CD4-positive, alpha-beta T cell treated with Interferon alpha-2 for 1 hour (primary cell): Measurements from ENCODE around the gene NPTX1.
"Not testable (repeated sequence)": the region's sequence is repeated elsewhere in the genome, so short reads cannot be mapped to it uniquely, and the experiment has no call there.

ENCODE experiments used
- DNase-seq, 2 donors: peaks; one replicate each; pipeline ENCODE4 v3.0.0-alpha.2; 2020 to 2022

The NPTX1 gene, protein sequence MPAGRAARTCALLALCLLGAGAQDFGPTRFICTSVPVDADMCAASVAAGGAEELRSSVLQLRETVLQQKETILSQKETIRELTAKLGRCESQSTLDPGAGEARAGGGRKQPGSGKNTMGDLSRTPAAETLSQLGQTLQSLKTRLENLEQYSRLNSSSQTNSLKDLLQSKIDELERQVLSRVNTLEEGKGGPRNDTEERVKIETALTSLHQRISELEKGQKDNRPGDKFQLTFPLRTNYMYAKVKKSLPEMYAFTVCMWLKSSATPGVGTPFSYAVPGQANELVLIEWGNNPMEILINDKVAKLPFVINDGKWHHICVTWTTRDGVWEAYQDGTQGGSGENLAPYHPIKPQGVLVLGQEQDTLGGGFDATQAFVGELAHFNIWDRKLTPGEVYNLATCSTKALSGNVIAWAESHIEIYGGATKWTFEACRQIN

DNA sequence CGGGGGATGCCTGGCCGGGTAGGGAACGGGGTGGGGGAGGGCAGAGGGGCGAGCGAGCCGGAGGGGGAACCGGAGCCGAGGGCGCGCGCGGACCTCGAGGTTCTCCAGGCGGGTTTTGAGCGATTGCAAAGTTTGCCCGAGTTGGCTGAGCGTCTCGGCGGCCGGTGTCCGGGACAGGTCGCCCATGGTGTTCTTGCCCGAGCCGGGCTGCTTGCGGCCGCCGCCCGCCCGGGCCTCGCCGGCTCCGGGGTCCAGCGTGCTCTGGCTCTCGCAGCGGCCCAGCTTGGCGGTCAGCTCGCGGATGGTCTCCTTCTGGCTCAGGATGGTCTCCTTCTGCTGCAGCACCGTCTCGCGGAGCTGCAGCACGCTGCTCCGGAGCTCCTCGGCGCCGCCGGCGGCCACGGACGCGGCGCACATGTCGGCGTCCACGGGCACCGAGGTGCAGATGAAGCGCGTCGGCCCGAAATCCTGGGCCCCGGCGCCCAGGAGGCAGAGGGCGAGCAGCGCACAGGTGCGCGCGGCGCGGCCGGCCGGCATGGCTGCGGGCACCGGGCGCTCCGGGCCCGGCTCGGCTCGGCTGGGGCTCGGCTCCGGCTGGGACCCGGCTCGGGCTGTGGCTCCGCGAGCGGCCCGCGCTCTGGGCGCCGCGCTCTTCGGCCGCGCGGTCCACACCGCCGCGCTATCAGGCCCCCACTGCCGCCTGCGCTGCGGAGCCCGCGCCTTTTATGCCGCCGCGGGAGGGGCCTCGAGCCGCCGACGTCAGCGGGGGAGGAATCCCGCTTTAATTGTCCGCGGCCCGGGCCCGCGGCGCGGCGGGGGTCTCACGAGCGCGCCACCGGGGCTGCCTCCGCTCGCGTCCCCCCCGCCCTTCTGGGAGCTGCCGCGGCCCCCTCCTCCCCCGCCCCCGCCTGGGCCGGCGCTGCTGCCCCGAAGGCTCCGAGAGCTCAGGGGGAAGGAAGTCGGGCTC, at the start of gene NPTX1:
Gene NPTX1 (minus strand): TSS at position 698 of the 967 bp plus-strand sequence. CDS start 161 bp downstream, at position 537.
- no peak for DNase-seq

DNA sequence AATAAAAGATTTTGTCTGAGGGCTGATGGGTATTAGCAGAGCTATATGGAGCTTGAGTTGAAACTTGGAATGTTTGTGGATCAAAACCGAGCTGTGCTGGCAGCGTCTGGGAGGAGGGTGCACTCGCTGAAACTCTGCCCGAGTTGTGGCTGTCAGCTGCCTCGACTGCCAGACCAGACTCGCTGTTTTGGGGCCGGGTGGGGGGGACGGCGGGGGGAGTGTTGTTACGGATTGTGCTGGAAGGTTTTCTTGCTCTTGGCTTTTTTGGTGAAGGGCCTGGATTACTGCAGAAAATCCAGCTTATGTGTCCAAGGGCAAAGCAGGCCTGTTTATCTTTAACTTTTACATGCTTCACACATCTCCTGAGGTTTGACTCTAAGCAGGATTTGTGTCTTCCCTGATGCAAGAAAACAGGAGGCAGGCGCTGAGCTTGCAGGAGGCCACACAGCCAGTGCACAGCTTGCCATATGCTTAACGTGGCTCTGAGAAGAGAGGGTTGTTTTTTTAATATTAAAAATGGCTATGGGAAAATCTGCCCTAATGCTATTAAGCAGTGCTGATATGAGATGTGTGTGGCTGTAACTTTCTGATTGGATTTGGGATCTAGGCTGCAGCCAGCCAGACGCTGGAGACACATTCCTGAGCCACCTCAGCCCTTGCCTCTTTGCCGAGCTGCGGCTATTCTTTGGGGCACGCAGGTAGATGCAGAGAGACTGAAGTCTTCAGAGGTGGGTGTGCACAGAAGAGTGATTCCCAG, 47.7 kb upstream of the NPTX1 start:
- DNase-seq = no peak

DNA sequence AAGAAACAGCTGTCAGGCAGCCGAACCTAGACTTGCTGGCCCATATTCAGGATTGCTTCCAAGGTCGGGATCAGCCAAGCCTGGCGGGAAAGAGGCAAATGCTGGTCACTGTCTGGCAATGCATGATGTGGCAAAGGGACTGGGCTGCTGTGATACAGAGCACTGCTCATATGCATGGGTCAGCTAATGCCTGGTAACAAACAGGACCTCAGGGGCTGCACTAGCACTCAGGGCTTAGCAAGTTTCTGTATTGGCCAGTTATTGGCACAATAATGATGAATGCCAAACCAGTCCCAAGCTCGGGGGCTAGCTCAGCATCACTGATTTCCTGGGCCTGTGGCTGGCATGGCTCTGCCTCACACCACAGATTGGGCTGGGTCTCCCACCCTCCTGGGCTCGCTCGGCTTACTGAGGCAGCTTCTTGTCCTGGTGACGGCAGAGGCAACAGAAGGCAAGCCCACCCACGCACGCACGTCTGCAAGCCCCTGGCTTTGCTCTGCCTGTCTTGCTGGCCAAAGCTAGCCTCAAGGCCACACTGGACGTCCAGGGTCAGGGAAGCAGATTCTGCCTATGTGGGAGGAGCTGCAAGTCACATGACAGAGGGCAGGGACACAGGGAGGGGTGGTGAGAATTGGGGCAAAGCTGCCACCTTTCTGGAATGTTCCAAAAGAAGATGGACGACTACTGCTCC, 46.8 kb upstream of the NPTX1 start:
- no peak for DNase-seq

DNA sequence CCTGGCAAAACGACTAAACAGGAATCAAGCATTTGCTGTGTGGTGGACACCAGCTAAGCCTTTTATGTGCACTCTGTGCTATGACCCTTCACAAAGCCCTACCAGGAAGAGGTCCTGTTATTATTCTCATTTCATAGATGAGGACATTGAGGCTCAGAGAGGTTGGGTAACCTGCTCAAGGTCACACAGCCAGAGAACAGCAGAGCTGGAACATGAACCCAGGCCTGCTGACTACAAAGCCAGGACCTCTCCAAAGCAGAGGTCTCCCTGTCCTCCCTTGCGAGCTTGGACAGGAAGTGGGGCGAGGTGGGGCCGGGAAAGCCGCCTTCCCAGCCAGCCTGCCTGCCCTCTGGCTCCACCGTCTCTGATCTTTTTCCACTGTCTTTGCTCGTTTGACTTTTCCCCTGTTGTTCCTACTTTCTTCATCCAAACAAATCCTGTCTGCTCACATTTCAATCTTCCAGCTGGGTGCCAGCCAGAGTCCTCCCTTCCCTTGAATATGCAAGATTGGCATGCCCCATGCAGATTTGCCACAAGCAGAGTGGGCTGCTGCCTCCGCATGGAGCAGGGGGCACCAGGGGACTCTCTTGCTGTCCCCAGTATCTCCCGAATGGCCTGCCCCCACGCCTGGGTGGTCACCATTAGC, 44.5 kb upstream of the NPTX1 start:
- no peak for DNase-seq

DNA sequence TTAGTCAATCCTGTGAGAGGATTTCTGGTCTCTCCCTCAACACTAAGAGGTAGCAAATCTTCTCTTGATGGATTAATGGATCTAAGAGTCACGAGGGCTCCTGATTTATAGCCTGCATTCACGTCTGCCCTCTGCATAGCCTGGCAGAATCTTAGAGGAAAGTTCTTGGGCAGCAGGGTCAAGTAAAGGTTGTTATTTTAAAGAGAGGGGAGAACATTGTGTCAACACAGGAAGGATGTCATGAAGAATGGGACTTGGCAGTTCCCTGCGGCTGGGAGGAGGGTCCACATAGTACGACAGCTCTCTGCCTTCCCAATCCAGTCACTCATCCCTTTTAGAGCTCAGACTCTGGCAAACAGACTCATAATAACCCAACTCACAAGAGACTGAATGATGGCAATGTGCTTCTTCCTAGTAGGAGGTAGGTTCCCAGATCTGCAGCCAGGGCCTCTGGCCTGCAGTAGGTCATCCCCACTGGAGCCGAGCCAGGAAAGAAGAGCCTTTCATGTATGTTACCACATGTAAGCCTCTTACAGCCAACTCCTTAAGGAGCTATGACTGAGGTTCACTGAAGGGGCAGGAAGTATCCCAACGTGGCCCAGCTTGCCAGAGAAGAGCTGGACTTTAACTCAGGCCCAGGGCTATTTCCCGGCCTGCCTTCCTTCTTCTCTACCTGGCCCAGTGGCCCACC, 42.8 kb upstream of the NPTX1 start:
- no peak for DNase-seq

DNA sequence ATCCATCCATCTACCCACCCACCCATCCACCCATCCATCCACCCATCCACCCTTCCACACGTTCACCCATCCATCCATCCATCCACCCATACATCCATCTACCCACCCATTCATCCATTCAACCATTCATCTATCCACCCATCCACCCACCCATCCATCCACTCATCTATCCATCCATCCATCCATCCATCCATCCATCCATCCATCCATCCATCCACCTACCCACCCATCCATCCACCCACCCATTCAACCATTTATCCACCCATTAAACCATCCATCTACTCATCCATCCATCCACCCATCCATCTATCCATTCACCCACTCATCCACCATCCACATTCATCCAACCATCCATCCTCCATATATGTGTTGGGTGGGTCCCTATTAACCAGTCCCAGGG, 42.0 kb upstream of the NPTX1 start:
- DNase-seq = no peak

DNA sequence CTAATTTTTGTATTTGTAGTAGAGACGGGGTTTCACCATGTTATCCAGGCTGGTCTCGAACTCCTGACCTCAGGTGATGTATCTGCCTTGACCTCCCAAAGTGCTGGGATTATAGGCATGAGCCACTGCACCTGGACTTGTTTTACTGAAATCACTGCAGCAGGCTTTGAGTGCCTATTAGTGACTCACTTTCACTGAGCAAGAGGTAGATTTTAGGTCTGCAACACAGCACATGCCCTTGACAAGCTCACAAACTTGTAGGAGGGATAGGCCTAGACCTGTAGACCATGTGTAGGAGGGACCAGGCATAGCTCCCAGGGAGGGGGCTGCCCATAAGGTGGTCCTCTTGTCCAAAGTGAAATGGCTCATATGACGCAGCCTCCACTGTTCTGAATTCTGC, 41.2 kb upstream of the NPTX1 start:
- DNase-seq = no peak

DNA sequence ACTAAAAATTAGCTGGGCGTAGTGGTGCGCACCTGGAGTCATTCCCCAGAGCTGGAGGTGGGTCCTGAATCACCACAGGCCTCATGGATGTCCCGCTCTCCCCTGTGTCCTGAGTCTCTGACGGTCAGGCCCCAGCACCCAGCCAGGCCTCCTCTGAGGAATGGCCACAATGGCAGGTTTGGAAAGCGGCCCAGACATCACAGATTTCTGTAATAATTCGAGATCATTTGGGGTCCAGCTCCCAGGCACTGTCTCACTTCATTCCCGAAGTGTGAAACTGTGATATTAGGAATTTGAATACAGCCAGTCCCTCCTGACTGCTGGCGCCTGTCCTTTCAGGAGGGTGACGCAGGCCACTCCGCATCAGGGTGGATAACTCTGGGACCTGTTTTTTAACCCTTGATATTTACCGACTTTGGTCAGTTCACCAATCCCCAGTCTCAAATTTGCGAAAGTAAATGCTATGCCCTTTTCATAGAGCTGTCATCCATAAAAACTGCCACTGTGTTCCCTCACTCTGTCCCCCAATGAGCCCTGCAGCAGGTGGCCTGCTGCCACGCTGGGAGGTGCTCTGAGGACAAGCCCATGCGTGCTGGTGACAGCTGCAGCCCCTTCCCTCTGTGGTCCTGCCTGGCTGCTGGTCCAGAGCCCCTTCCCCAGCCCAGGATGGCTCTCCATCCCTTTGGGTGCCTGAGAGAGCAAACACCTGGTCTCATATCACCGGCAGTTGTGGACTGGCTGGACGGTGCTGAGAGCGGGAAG, 39.9 kb upstream of the NPTX1 start:
- no peak for DNase-seq

DNA sequence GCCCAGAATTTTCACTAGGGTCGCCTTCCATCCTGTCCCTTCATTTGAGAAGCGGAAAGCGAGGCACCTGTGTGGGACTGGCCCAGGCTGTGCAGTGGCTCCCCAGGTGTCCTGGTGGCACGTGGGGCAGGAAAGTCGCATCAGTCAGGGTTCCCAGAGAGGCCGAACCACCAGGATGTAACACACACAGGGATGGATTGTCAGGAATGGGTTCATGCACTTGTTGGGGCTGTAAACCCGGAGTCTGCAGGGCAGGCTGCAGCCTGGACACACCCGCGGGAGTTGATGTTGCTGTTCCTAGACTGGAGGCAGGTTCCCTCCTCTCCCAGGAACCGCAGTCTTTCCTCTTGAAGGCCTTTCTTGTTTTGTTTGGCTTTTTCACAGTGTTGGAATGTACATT, 37.5 kb upstream of the NPTX1 start:
- DNase-seq = no peak

DNA sequence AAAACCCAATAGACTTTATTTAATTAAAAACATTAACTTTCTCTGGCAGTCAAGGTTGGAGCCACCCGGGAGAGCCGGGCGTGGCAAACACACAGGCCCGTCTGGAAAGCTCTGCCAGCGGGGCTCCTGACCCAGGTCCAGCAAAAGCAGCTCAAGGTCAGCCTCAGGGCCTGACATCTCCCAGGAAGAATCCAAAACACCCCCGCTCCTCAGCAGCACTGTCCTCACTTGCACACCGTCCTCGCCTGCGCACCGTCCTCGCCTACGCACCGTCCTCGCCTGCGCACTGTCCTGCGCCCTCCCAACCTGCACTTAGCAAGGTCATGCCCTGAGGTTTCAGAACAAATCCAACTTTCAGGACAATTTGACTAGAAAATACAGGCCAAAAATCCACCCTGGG, 36.8 kb upstream of the NPTX1 start:
- DNase-seq = no peak

DNA sequence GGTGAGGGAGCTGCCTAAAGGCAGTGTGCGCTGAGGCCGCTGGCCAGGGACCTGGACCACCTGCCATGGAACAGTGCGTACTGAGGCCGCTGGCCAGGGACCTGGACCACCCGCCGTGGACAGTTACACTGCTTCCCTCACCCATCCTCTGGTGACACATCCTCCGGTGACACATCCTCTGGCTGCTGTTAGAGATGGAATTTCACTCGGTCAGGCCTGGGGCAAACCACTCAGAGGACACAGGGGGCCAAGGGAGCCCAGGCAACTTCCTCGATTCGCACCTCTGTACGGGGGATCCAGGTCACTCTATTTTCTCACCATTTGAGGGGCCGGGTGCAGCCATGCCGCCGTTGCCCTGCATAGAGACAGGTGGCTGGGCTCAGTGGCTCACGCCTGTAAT, 35.8 kb upstream of the NPTX1 start:
- no peak for DNase-seq

DNA sequence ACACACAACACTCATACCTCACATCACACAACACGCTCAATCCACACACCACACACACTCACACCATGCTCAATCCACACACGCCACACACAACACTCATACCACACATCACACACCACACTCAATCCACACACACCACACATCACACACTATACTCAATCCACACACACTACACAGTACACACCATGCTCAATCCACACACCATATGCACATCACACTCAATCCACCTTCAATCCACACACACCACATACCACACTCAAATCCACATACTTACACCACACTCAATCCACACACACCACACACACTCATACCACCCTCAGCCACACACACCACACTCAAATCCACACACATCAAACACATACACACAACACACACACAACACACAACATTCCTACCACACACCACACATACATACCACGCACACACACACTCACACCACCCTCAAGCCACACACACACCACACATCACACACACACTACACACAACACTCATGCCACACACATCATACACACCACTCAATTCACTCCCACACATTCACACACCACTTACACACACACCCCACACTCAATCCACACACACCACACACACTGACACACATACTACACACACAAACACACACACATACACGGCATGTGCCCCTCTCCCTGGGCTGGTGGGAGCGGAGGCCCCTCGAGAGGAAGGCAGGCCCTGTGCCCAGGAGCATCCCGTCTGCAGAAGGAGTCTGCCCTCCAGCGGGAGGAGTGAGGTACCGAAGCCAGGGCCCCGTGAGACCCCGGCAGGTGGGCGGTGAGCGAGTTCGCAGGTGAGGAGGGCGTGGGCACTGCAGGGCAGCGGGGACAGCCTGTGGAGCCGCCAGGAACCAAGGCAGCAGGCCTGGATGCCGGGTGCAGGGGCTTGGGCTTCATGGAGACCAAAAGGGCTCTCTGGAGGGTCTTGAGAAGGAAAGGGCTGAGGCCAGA, 35.1 kb upstream of the NPTX1 start:
- DNase-seq = no peak

DNA sequence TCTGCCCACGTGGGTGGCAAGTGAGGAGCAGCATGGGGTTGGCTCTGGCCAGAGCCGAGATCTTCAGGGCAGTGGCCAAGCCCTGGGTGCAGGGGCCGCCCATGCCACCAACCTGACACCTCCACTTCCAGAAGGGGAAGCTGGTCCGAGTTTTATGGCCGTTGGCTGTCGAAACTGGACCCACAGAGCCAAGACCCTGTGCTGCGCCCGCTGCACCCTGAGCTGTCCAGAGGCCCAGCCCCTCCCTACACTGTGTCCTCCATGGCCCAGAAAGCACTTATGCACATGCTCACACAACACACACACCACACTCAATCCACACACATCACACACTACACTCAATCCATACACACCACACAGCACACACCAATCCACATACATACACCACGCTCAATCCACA, 34.4 kb upstream of the NPTX1 start:
- DNase-seq = no peak

DNA sequence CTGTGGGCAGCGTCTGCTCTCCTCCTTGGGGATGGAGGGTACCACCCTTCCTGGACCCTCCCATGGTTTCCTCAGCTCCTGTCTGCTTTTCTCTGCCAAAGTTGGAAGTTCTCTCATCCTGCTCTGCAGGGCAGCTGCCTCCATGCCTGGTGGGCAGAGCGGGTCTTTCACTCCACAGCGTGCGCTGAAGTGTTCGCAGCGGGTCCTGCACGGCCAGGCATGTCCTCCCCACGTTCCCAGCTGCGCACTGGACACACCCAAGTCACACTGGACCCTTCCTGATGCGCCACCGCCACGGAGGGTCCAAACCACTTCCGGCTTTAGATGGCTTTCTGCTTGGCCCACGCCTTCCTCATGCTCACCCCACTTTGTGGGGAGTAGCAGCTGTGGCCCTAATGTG, 33.7 kb upstream of the NPTX1 start:
- no peak for DNase-seq

DNA sequence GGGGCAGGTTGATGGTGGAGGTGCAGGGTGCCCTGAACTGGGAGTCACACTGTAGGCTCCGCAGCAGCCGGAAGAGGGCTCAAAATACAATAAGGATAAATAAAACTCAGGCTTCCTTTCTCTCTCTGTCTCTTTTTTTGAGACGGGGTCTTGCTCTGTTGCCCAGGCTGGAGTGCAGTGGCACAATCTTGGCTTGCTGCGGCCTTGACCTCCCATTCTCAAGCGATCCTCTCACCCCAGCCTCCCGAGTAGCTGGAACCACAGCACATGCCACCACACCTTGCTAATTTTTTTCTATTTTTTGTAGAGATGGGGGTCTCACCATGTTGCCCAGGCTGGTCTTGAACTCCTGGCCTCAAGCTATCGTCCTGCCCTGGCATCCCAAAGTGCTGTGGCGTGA, 32.9 kb upstream of the NPTX1 start:
- DNase-seq = no peak

DNA sequence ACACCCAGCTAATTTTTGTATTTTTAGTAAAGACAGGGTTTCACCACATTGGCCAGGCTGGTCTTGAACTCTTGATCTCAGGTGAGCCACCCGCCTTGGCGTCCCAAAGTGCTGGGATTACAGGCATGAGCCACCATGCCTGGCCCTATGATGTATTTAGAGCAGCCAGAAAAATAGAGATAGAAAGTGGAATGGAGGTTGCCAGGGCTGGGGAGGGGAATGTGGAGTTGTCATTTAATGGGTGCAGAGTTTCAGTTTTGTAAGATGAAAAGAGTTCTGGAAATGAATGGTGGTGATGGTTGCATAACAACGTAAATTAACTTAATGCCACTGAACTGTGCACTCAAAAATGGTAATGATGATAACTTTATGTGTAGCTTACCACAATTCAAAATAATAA, 31.6 kb upstream of the NPTX1 start:
- no peak for DNase-seq

DNA sequence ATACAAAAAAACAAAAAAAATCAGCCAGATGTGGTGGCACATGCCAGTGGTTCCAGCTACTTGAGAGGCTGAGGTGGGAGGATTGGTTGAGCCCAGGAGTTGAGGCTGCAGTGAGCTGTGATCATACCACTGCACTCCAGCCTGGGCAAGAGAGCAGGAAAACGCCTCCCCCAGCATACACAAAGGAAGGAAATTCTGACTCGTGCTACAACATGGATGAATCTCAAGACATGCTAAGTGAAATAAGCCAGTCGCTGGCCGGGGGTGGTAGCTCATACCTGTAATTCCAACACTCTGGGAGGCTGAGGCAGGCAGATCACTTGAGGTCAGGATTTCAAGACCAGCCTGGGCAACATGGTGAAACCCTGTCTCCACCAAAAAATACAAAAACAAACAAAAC, 30.8 kb upstream of the NPTX1 start:
- not testable (repeated sequence) for DNase-seq

DNA sequence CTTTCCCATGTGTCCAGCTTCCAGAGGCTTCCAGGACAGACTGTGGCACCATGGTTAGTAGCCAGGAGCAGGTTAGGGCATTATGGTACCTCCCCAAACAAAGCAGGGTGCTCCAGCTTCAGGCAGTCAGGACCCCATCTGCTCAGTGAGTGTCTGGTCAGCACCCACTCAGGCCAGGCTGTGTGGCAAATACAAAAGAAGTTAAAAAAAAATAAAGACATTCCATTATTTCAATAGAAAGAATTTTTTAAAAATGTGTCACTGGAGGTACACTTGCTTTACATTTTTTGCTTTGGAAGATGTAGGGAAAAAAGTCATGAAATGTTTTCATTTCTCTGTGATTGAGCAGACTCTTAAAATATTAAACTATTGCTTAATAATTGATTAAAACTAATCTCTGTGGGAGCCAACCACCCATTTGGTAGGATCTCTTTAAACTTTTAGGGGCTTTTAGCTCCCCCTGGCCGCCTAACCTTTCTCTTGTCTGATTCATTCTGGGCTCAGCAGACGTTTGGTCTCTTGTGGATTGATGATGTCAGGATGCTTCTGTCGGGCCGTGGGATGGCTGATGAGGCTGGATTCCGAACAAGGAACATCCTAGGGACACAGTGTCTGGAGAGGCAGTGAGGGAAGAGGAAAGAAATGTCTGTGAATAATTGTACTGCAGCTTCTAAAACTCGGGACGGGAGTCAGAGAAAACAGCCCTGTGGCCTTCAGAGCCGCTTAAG, 28.4 kb upstream of the NPTX1 start:
- no peak for DNase-seq

DNA sequence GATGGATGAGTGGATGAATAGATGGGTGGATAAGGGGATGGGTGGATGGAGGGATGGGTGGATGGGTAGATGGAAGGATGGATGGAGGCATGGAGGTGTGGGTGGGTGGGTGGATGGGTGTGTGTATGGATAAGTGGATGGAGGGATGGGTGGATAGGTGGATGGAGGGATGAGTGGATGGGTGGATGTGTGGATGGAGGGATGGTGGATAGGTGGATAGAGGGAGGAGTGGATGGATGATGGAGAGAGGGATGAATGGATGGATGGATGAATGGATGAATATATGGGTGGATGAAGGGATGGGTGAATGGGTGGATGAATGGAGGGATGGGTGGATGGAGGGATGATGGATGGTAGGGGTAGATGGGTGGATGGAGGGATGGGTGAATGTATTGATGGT, 27.5 kb upstream of the NPTX1 start:
- DNase-seq = no peak
